ENCODE results near the gene USP14.

USP14 gene

DNA sequence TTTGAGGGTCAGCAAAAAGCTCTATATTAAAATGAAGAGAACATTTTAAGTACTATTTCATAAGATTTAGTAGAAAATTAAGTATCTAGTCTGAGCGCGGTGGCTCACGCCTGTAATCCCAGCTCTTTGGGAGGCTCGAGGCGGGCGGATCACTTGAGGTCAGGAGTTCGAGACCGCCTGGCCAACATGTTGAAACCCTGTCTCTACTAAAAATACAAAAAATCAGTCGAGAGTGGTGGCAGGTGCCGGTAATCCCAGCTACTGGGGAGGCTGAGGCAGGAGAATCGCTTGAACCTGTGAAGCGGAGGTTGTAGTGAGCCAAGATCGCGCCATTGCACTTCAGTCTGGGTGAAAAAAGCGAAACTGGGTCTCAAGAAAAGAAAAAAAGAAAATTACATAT is 1.6 kb downstream of the USP14 start:
- no peak for DNase-seq (ENCODE audit: low spot score)

DNA sequence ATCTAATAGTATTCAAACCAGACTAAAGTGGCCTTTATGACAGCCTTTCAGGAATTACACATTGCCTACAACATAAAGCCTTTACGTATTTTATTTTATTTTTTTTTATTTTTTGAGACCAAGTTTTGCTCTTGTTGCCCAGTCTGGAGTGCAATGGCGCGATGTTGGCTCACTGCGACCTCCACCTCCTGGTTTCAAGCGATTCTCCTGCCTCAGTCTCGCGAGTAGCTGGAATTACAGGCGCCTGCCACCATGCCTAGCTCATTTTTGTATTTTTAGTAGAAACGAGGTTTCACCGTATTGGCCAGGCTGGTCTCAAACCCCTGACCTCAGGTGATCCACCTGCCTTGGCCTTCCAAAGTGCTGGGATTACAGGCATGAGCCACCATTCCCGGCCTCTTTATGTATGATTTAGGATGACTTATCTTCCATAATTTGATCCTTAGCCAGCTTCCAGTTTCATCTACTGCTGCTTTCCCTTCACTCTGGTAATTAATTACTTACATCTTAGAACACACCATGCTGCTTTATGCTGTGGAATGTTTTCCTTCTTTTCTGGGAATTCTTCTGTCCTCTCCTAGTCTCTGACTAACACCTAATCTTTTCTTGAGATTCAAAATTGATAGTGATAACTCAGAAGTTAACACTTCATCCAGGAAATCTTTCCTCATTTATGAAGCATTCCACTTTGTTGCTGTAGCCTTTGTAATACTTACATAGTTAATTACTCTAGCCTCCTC is 2.6 kb downstream of the USP14 start:
- DNase-seq (ENCODE audit: low spot score) = no peak

DNA sequence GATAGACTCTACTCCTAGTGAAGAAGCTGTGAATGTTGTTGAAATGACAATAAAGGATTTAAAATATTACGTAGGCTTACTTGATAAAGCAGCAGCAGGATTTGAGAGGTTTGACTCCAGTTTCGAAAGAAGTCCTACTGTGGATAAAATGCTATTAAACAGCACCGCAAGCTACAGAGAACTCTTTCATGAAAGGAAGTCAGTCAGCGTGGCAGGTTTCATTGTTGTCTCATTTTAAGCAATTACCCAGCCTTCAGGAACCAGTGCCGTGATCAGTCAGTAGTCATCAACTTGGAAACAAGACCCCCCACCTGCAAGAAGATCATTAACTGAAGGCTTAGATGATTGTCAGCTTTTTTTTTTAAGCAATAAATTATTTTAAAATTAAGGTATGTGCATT is 14.0 kb downstream of the USP14 start:
- DNase-seq (ENCODE audit: low spot score) = no peak

DNA sequence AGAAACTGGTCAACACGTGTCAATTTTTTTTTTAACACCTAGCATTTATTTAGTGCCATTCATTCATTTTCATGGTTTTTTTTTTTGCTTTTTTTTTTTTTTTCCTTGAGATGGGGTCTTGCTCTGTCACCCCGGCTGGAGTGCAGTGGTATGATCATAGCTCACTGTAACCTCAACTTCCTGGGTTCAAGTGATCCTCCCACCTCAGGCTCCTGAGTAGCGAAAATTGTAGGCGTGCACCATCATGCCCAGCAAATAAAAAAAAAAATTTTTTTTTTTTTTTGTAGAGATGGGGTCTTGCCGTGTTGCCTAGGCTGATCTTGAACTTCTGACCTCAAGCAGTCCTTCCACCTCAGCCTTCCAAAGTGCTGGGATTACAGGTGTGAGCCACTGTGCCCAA is 21.1 kb downstream of the USP14 start:
- DNase-seq (ENCODE audit: low spot score) = no peak

DNA sequence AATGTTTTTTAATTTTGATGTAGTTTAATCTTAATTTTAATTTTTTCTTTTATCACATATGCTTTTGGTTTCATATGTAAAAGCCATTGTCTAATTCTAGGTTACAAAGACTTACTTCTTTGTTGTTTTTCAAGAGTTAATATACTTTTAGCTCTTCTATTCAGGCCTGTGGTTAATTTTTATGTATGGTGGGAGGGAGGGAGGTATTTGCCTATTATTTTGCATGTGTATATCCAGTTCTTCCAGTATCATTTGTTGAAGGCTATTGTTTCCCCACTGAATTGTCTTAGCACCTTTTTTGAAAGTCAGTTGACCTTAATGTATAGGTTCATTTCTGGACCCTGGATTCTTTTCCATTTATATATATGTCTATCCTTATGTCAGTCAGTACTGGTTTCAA is 23.4 kb downstream of the USP14 start:
- DNase-seq (ENCODE audit: low spot score) = no peak

DNA sequence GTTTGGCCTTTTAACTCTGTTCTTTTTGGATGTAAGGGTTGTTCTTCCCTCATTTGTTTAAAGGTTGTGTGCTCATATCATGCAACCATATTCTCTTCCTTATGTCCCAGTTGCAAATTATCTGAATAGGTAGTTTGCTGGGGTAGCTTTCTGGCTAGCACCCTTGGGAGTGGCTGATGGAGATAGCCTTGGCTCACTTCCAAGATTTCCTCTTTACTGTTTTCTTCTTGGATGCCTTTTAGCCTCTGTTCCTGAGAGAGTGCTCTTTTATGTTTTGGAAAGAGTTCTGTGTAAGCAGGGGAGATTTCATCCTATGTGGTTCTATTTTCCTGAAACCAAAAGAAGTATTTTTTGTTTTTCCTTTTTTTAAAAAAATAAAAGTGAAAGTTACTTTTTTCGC is 25.4 kb downstream of the USP14 start:
- DNase-seq (ENCODE audit: low spot score) = peak; percentile 15

- DNase-seq (ENCODE audit: low spot score) = no peak
These were observed 30.9 kb downstream of the USP14 start for GRCh38 chr18:189254-189653.

DNA sequence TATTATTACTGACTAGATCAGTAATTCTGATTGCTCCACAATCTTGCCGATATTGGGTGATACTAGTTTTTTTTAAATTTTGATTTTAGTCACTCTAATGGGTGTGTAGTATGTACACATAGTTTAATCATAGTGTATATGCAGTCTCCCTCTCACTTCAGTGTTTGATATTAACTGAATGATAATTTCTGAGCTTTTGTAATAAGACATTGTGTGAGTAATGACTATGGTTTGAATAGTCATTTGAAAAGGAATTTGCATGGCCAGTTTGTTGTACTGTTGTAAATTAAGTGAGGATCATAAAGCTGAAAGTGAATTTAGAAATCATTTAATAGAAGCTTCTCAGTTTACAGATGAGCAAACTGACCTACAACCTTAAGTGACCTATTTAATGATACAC is 33.4 kb downstream of the USP14 start:
- DNase-seq (ENCODE audit: low spot score) = no peak

GRCh38 chr18:192801-193200 is 34.4 kb downstream of the USP14 start:
- DNase-seq (ENCODE audit: low spot score) = no peak

DNA sequence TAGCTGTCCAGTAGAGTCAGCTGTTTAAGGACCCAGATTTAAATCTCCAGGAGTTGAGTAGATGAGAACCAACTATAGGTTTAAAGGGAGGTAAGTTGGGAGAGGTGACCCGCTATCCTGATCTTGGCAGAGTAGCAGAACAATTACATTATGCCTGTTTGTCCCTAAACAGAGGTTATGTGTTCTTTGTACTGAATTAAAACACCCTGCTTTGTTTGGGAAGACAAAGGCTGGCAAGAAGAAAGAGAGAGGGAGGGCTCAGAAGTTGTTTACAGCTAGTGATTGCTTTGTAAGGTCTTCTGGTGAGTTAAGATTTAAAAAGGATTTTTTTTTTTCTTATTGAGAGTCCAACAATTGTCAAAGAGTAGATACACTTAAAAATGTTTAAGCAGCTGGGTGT is 37.3 kb downstream of the USP14 start:
- DNase-seq (ENCODE audit: low spot score) = no peak

DNA sequence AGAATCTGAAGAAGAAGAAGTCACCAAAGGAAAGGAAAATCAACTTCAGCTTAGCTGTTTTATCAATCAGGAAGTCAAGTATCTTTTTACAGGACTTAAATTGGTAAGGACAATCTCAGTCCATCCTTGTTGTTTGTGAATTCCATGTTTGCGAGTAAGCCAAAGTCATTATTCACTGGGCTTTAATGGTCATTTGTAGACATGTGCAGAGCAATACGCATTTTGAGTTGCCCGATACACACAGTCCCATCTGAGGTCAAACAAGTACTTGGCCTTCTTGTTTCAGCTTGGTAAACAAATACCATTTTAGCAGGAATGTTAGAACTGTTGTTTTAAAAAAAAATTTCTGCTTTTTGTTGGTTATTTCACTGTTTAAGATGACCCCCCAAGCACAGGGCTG is 40.9 kb downstream of the USP14 start:
- no peak for DNase-seq (ENCODE audit: low spot score)

- DNase-seq (ENCODE audit: low spot score) = no peak
These were observed 41.4 kb downstream of the USP14 start for GRCh38 chr18:199768-200167.

- no peak for DNase-seq (ENCODE audit: low spot score)
These were observed 51.7 kb downstream of the USP14 start for GRCh38 chr18:210075-210474.

- no peak for DNase-seq (ENCODE audit: low spot score)
These were observed 52.4 kb downstream of the USP14 start for GRCh38 chr18:210733-211132.

DNA sequence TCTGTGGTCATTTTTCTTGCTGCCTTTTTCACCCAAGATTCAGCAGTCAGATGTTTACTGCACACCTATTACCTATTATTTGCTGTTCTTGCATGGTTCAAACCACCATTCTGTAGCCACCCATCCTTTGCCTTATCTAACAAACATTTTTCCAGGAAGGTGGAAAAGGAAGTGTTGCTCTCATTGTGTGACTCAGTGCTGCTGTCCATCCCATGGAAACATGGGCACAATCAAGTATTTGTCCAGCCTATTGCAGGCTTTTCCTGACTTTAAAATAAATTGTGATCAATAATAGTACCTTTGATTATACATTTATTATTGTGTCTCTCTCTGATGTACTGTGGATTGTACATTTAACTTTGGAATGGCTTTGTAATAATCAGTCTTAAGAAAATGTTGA is 53.2 kb downstream of the USP14 start:
- DNase-seq (ENCODE audit: low spot score) = no peak

DNA sequence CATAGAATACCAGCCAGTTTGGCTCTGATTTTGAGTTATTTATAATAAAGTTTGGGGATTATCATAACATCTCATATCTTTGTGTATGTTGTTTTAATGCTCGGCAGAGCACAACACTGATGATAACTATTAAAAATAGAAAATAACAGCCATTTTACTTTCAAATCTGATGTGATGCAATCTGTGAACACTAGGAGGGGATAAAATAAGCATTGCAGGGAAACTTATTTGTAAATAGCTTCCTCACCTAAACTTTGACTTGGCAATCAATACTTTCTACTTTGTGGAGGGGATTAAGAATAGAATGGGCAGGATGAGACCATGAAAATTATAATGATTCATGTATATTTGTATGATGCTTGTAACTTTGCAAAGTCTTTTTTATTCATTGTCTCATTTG is 54.4 kb downstream of the USP14 start:
- no peak for DNase-seq (ENCODE audit: low spot score)

GRCh38 chr18:213505-213904 is 55.1 kb downstream of the USP14 start:
- DNase-seq (ENCODE audit: low spot score) = no peak

DNA sequence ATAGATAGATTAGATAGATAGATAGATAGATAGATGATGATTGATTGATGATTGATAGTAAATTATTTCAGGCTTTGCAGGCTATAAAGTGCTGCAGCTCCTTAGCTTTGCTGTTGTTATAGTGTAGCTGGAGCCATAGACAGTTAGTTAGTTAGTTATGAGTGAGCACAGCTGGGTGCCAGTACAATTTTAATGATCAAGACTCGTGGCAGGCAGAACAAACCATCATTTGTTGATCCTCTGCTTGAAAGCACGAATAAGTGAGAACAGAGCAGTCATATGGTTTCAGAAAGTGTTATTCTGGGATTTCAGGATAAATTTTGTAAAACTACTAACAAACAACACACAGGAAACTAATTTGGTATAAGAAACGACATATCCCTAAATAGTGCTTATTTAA is 55.6 kb downstream of the USP14 start:
- no peak for DNase-seq (ENCODE audit: low spot score)

DNA sequence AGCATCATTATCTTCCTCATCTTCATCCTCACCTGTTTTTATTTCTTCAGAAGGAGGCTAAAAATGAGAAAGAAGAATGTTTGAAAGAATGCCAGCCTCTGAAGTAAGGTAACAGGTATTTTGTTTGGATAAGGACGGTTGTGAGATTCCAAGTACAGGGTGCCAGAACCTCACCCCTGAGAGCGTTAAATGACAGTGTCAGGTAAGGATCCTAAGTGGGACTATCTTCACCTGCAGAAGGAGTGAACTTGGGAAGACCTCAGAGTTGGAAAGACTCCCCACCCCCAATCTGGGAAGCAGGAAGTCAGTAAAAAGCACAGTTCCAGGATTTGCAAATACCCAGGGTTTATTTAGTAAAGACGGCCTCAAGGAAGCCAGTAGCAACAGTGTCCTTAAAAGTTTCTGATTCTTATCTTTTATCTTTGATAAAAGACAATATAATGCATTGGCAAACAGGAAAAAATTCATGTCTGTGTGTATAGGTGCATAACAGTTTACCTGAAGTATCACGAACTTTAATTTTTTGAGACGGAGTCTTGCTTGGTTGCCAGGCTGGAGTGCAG is 57.2 kb downstream of the USP14 start:
- DNase-seq (ENCODE audit: low spot score) = no peak

DNA sequence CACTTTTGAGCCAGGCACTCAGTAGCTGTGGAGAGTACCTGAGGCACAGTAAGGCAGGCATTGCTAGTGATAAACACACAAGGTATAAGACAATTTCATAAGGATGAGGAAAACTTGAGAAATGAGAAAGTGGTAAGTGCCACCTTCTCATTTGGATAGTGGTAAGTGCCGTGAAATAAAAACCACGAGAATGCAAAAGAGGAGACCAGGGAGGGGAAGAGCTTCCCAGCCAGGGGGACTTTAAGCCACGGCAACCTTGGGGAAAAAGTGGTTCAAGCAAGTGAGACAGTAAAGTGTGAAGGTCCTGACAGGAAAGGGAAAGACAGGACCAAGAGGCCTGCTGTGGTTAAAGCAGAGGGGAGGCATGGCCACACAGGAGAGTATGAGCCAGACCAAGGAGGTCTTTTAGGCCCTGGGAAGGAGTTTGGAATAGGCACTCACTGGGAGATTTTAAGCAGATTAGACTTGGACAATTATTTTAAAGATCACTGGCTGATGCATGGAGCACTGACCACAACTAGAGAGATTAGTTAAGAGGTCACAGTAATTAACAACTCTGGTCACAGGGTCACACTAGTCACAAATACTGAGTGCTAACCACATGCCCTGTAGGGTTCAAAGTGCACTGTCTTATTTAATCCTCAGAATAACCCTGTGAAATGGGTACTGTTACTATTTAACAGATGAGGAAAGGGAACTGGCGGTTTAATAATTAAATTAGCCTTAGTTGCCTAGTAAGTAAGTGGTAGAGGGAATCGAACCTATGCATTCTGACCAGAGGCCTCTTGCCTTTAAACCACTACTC is 59.4 kb downstream of the USP14 start:
- no peak for DNase-seq (ENCODE audit: low spot score)

- DNase-seq (ENCODE audit: low spot score) = no peak
These were observed 62.4 kb downstream of the USP14 start for GRCh38 chr18:220708-221107.

GRCh38 chr18:225745-226144 is 67.4 kb downstream of the USP14 start:
- DNase-seq (ENCODE audit: low spot score) = no peak

GRCh38 chr18:227374-227773 is 69.0 kb downstream of the USP14 start:
- no peak for DNase-seq (ENCODE audit: low spot score)
